GM12891 (cell line): ENCODE results near the gene NKAIN2.

Experiments used
- DNase-seq: peaks from one replicate; pipeline ENCODE4 v3.0.0; 2011; ENCODE audit warnings: low spot score; ENCODE audit not compliant: insufficient read length
- FAIRE-seq: peaks from 2 replicates; lab custom pipeline; 2011; peaks lifted over from hg19 to GRCh38; lab: Jason Lieb, UNC
- PAX5 ChIP-seq: IDR thresholded peaks from 2 replicates; pipeline ENCODE4 v1.6.1; 2011; ENCODE audit warnings: low read length, moderate library complexity, mild to moderate bottlenecking; ENCODE audit not compliant: insufficient read depth, severe bottlenecking
- POLR2A ChIP-seq: IDR thresholded peaks from 2 replicates; pipeline ENCODE4 v1.6.1; 2011; ENCODE audit warnings: low read depth, low read length, control low read depth
- POLR2AphosphoS5 ChIP-seq: IDR thresholded peaks from 2 replicates; pipeline ENCODE4 v1.6.1; 2011; ENCODE audit warnings: low read depth, low read length, control low read depth
- POU2F2 ChIP-seq: IDR thresholded peaks from 2 replicates; pipeline ENCODE4 v1.6.1; 2011; ENCODE audit warnings: low read depth, mild to moderate bottlenecking, control low read depth, low read length, moderate library complexity
- SPI1 ChIP-seq: IDR thresholded peaks from 2 replicates; pipeline ENCODE4 v1.6.1; 2011; ENCODE audit warnings: low read depth, low read length, control low read depth
- TAF1 ChIP-seq: IDR thresholded peaks from 2 replicates; pipeline ENCODE4 v1.6.1; 2011; ENCODE audit warnings: low read depth, low read length, control low read depth

NKAIN2 gene

DNA sequence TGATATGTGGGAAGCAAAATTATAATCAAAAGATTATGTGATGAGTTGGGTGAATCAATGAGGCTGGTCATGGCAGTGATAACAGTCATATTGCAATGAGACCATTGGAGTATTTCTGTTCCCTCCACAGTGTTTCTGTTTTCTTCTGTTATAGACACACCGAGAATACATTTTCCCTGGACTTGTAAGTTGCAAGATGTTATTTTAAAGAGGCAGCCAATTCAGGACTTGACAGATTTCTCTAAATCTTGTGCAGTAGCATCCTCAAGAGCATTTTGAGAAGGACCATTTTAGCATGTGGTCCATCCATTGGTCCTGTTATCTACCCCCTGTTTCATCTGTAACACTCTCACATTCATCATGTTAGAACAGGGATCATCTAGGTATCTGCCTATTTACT lies 55.6 kb downstream of the NKAIN2 start:
- FAIRE-seq (no peak), DNase-seq (no peak)
- TF ChIP-seq POU2F2, result no peak

GRCh38 chr6:123869334-123869733 lies 65.7 kb downstream of the NKAIN2 start:
- no peak for FAIRE-seq

DNA sequence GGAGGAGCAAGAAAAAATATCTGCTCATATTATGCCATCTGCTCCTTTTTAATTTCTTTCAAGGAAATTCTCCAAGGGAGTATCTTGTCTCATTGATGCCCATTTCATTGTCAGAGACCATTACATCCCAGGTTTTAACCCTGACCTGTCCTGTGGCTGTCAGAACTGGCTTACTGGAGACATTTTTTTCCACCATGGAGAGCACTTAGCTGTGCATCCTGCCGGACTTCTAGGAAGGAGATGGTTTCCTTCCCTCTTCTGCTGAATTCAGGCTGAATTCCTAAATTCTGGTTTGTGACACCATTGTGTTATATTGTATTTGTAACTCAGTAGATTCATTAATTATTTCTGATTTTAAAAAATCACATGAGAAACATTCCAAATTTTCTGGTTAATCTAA lies 70.3 kb downstream of the NKAIN2 start:
- no peak for DNase-seq
- no peak for FAIRE-seq
- TF ChIP-seq POU2F2 (no peak), PAX5 (no peak), POLR2AphosphoS5 (no peak), SPI1 (no peak), TAF1 (no peak), POLR2A (no peak)

More at GRCh38 chr6:123869334-123869733, 65.7 kb downstream of the NKAIN2 start:
- TF ChIP-seq SPI1, result no peak
- no peak for TF ChIP-seq POLR2A
- TF ChIP-seq TAF1, result no peak
- TF ChIP-seq POU2F2, result no peak
- TF ChIP-seq PAX5, result no peak
- TF ChIP-seq POLR2AphosphoS5, result no peak
- no peak for DNase-seq

- FAIRE-seq (no peak), DNase-seq (no peak)
- TF ChIP-seq SPI1 (peak; percentile 45; the same call in 1 of the 2 replicates), POLR2AphosphoS5 (no peak)
Measured at GRCh38 chr6:123875784-123876183, 72.1 kb downstream of the NKAIN2 start.

GRCh38 chr6:123879749-123880148 lies 76.1 kb downstream of the NKAIN2 start:
- DNase-seq, result no peak
- FAIRE-seq, result no peak
- TF ChIP-seq POU2F2 (no peak), POLR2AphosphoS5 (no peak), SPI1 (no peak), PAX5 (no peak), POLR2A (no peak), TAF1 (no peak)

DNA sequence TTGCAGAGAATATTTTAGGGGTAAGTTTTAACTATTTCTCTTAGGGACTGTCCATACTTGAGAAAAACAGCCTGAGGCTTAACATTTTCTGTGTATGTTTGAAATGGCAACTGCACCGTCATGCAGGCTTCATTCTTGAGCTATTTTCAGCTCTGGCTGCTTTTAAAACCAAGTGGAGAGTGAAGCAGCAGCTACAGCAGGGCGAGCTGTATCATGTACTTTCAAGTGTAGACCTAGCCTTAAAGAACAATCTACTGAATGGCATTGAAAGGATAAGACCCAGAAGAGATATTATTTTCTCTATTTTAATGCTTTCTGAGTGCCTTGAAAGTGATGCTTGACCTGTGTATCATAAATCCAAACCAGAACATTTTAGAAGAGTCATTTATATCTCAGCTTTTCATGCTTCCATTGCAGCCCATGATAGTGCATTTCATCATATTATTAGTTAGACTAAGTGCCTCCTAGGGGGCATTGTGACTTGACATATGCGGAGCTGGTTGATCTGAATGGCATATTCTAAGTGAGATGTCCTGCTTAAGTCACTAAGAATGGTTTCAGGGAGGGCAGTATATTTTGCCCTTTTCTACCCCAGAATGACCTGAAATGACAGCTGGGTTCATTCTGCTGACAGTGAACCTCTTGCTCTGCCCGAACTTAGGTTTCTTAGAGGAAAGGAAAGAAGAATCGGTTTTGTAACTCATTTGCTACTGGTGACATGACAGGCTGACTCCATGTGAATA lies 85.3 kb downstream of the NKAIN2 start:
- TF ChIP-seq PAX5 (no peak), POU2F2 (no peak), POLR2AphosphoS5 (no peak), POLR2A (no peak), TAF1 (no peak)
- no peak for DNase-seq
- FAIRE-seq, result no peak

- DNase-seq, result no peak
- no peak for TF ChIP-seq TAF1
- TF ChIP-seq PAX5, result no peak
- TF ChIP-seq POLR2A, result no peak
- TF ChIP-seq POLR2AphosphoS5, result no peak
- no peak for TF ChIP-seq POU2F2
- TF ChIP-seq SPI1, result no peak
- no peak for FAIRE-seq
Measured at GRCh38 chr6:123895346-123895745, 91.7 kb downstream of the NKAIN2 start.

- TF ChIP-seq POLR2A, result no peak
- TF ChIP-seq PAX5, result no peak
- TF ChIP-seq TAF1, result no peak
- no peak for TF ChIP-seq POLR2AphosphoS5
- TF ChIP-seq SPI1, result no peak
- TF ChIP-seq POU2F2, result no peak
- no peak for FAIRE-seq
- DNase-seq, result no peak
Measured at GRCh38 chr6:123895806-123896205, 92.1 kb downstream of the NKAIN2 start.

- TF ChIP-seq POU2F2, result no peak
- TF ChIP-seq POLR2AphosphoS5, result no peak
- no peak for TF ChIP-seq TAF1
- no peak for TF ChIP-seq PAX5
- TF ChIP-seq SPI1, result no peak
- no peak for TF ChIP-seq POLR2A
- DNase-seq (no peak), FAIRE-seq (no peak)
Measured at GRCh38 chr6:123896869-123897268, 93.2 kb downstream of the NKAIN2 start.

DNA sequence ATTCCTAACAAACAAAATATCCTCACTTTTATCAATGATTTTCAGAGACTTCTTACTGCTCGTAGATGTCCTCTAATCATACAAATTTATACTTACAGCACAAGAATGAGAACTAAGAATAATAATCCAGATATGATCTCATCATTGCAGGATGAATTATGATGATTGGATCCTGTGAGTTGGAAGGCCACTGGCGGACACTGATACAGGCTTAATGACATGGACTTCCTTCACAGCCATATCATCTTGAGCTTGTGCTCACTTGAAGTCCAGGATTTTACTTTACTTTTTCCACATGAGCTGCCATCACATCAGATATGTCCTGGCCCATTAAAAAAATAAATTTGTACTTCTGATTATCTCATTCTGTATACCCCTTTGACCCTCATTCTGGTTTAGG lies 94.3 kb downstream of the NKAIN2 start:
- no peak for TF ChIP-seq SPI1
- TF ChIP-seq POLR2A, result no peak
- TF ChIP-seq POLR2AphosphoS5, result no peak
- TF ChIP-seq TAF1, result no peak
- TF ChIP-seq PAX5, result no peak
- DNase-seq (no peak), FAIRE-seq (no peak)
